Left forelimb (tissue), 1 donor: Measurements from ENCODE around the gene TUBA1A.
"Not testable (repeated sequence)": the region's sequence is repeated elsewhere in the genome, so short reads cannot be mapped to it uniquely, and the experiment has no call there.

ENCODE experiments used
- DNase-seq: peaks from one replicate; pipeline ENCODE4 v3.0.0-alpha.2; 2018; ENCODE audit warnings: low spot score

TUBA1A gene

GRCh38 chr12:49188916-49189367 is at the start of gene TUBA1A:
TSS of gene TUBA1A (minus strand) at chr12:49189080. CDS start at chr12:49188979, 101 bp downstream.
- DNase-seq: peak; percentile 96

- DNase-seq: no peak
Observed at GRCh38 chr12:49236423-49236822, 47.5 kb upstream of the TUBA1A start.

- DNase-seq: no peak
Observed at GRCh38 chr12:49233842-49234526, 45.1 kb upstream of the TUBA1A start.

- DNase-seq: no peak
Observed at GRCh38 chr12:49232940-49233841, 44.3 kb upstream of the TUBA1A start.

GRCh38 chr12:49231878-49232655 is 43.2 kb upstream of the TUBA1A start:
- DNase-seq: no peak

- DNase-seq: no peak
Observed at GRCh38 chr12:49230805-49231194, 41.9 kb upstream of the TUBA1A start.

GRCh38 chr12:49230176-49230804 is 41.4 kb upstream of the TUBA1A start:
- no peak for DNase-seq

- DNase-seq: no peak
Observed at GRCh38 chr12:49228653-49229052, 39.8 kb upstream of the TUBA1A start.

GRCh38 chr12:49227713-49228112 is 38.8 kb upstream of the TUBA1A start:
- DNase-seq: no peak

- no peak for DNase-seq
Observed at GRCh38 chr12:49225576-49226166, 36.8 kb upstream of the TUBA1A start.

- no peak for DNase-seq
Observed at GRCh38 chr12:49223590-49224369, 34.9 kb upstream of the TUBA1A start.

- no peak for DNase-seq
Observed at GRCh38 chr12:49223122-49223521, 34.2 kb upstream of the TUBA1A start.

- DNase-seq: no peak
Observed at GRCh38 chr12:49220972-49221371, 32.1 kb upstream of the TUBA1A start.

GRCh38 chr12:49219417-49220026 is 30.6 kb upstream of the TUBA1A start:
- no peak for DNase-seq

- no peak for DNase-seq
Observed at GRCh38 chr12:49212572-49212971, 23.7 kb upstream of the TUBA1A start.

- not testable (repeated sequence) for DNase-seq
Observed at GRCh38 chr12:49210703-49211102, 21.8 kb upstream of the TUBA1A start.

- no peak for DNase-seq
Observed at GRCh38 chr12:49208676-49209075, 19.8 kb upstream of the TUBA1A start.

GRCh38 chr12:49208146-49208545 is 19.3 kb upstream of the TUBA1A start:
- DNase-seq: no peak

- no peak for DNase-seq
Observed at GRCh38 chr12:49206389-49206788, 17.5 kb upstream of the TUBA1A start.

GRCh38 chr12:49201595-49202295 is 12.9 kb upstream of the TUBA1A start:
- no peak for DNase-seq
